CD8-positive, alpha-beta memory T cell (primary cell): Measurements from ENCODE around the gene CST7. TPM values are rescaled to one million over a fixed set of nuclear protein-coding genes. Genes with fewer than 3 reads are reported as not detected.
A peak's percentile ranks its signal among the peaks of the same experiment; 100 is the strongest.
"Not testable (repeated sequence)": the region's sequence is repeated elsewhere in the genome, so short reads cannot be mapped to it uniquely, and the experiment has no call there.

ENCODE experiments used
- CTCF ChIA-PET: fragments of 350-600 bp; sonication (Branson Sonifier 250); formaldehyde crosslinking; loops from one replicate; lab custom pipeline; 2021; ENCODE audit warnings: antibody characterized with exemption; lab: Charles Lee
- POLR2A ChIA-PET: fragments of 350-600 bp; sonication (Branson Sonifier 250); formaldehyde crosslinking; loops from one replicate; lab custom pipeline; 2021; ENCODE audit warnings: antibody characterized with exemption; lab: Charles Lee
- DNase-seq, 5 donors: peaks; one replicate each; pipeline versions ENCODE4 v3.0.0 to v3.0.0-alpha.2; 2020 to 2022; ENCODE audit warnings: mixed read lengths in 1 of 5
- H3K27ac ChIP-seq: one replicate; pipeline ENCODE4 v1.7.0; 2013; ENCODE audit warnings: low read depth, mild to moderate bottlenecking, low read length, moderate library complexity
- H3K27me3 ChIP-seq: 2 replicates; pipeline ENCODE4 v1.7.0; 2013; ENCODE audit warnings: low read length, mild to moderate bottlenecking; ENCODE audit not compliant: insufficient read depth, poor library complexity, severe bottlenecking
- H3K36me3 ChIP-seq: 2 replicates; pipeline ENCODE4 v1.7.0; 2013; ENCODE audit warnings: mild to moderate bottlenecking, low read length, moderate library complexity; ENCODE audit not compliant: insufficient read depth
- H3K4me1 ChIP-seq: 2 replicates; pipeline ENCODE4 v1.7.0; 2013; ENCODE audit warnings: mild to moderate bottlenecking, low read length, moderate library complexity; ENCODE audit not compliant: insufficient read depth
- H3K4me3 ChIP-seq: 2 replicates; pipeline ENCODE4 v1.7.0; 2013; ENCODE audit warnings: mild to moderate bottlenecking, low read length
- H3K9me3 ChIP-seq: 2 replicates; pipeline ENCODE4 v1.7.0; 2013; ENCODE audit warnings: mild to moderate bottlenecking, low read length
- H3K27ac Mint-ChIP-seq, 8 donors: one replicate each; pipeline ENCODE4 v1.8.0; 2020 to 2021; ENCODE audit warnings: mixed read lengths in 8 of 8, mild to moderate bottlenecking in 6 of 8, inconsistent platforms in 3 of 8, moderate library complexity in 3 of 8
- H3K27me3 Mint-ChIP-seq, 2 donors: one replicate each; pipeline ENCODE4 v1.8.0; 2020 to 2021; ENCODE audit warnings: mixed read lengths in 2 of 2, mild to moderate bottlenecking in 1 of 2, moderate library complexity in 1 of 2
- H3K36me3 Mint-ChIP-seq, 3 donors: one replicate each; pipeline ENCODE4 v1.8.0; 2020 to 2021; ENCODE audit warnings: mixed read lengths in 3 of 3, inconsistent platforms in 1 of 3, mild to moderate bottlenecking in 1 of 3
- H3K4me1 Mint-ChIP-seq, 3 donors: one replicate each; pipeline ENCODE4 v1.8.0; 2020 to 2021; ENCODE audit warnings: mixed read lengths in 3 of 3, inconsistent platforms in 1 of 3, mild to moderate bottlenecking in 1 of 3
- H3K4me3 Mint-ChIP-seq, 7 donors: one replicate each; pipeline ENCODE4 v1.8.0; 2020 to 2021; ENCODE audit warnings: mixed read lengths in 7 of 7, mild to moderate bottlenecking in 6 of 7, moderate library complexity in 4 of 7, inconsistent platforms in 2 of 7
- H3K9me3 Mint-ChIP-seq, 5 donors: one replicate each; pipeline ENCODE4 v1.8.0; 2020 to 2022; ENCODE audit warnings: mixed read lengths in 5 of 5, mild to moderate bottlenecking in 3 of 5, moderate library complexity in 2 of 5, inconsistent platforms in 1 of 5
- polyA plus RNA-seq: library from polyadenylated mRNA; unstranded; fragments of 300-500 nt; fragmentation: Illumina TruSeq; gene quantifications from one replicate; pipeline ENCODE4 v1.2.3, GENCODE V29; 2021
- total RNA-seq, 2 experiments: library from RNA; stranded (reverse); gene quantifications; one replicate each; pipeline ENCODE4 v1.2.3, GENCODE V29; 2021

Gene CST7
- total and polyA plus RNA-seq, 3 experiments from 2014 or later: 124 to 889 (median 131) TPM

DNA sequence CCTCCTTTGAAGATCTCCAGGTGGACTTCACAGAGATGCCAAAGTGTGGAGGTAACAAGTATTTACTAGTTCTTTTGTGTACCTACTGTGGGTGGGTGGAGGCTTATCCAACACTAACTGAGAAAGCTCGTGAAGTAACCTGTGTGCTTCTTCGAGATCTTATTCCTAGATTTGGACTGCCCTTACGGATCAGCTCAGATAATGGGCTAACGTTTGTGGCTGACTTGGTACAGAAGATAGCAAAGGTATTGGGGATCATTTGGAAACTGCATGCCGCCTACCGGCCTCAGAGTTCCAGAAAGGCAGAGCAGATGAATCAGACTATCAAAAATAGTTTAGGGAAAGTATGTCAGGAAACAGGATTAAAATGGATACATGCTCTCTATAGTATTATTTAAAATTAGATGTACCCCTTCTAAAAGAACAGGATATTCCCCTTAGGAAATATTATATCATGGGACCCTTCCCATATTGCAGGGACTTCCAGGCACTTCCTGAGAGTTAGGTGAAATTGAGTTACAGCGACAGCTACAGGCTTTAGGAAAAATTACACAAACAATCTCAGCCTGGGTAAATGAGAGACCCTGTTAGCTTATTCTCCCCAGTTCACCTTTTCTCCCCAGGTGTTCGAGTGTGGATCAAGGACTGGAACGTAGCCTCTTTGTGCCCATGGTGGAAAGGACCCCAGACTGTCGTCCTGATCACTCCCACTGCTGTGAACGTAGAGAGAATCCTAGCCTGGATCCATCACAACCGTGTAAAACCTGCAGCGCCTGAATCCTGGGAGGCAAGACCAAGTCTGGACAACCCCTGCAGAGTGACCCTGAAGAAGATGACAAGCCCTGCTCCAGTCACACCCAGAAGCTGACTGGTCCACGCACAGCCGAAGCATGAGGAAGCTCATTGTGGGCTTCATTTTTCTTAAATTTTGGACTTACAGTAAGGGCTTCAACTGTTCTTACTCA, 18.1 kb upstream of the CST7 start:
- peak overlapping the region; percentile 40 for H3K27ac ChIP-seq
- H3K27me3 ChIP-seq, H3K27me3 Mint-ChIP-seq, H3K4me3 ChIP-seq, DNase-seq, H3K36me3 ChIP-seq, H3K36me3 Mint-ChIP-seq, H3K9me3 Mint-ChIP-seq, H3K9me3 ChIP-seq: not testable (repeated sequence)
- peaks cover 35 to 40% (median 37%) of the 10 kb centered on the region in 3 donors for H3K4me1 Mint-ChIP-seq
- peak overlapping the region; percentile 68 to 95 (median 94) for H3K27ac Mint-ChIP-seq
- H3K4me3 Mint-ChIP-seq: peak overlapping the region in 6 of 7 donors; percentile 47 to 76 (median 69)
- CTCF ChIA-PET: interaction anchor here (0.7 to 4.4 kb wide), 16 partner anchors 11 to 159 kb away, joined by 3 to 50 read pairs (median 6); partner anchors contain the start of genes APMAP and CST7
- peaks cover 30% of the 10 kb centered on the region for H3K4me1 ChIP-seq
- POLR2A ChIA-PET: interaction anchor here (1.2 to 1.9 kb wide), 3 partner anchors 18 to 26 kb away, joined by 3 to 13 read pairs (median 6); partner anchors contain the start of gene CST7

GRCh38 chr20:24931893-24932292, 17.2 kb upstream of the CST7 start:
- not testable (repeated sequence) for DNase-seq, H3K36me3 Mint-ChIP-seq, H3K9me3 Mint-ChIP-seq, H3K4me3 ChIP-seq, H3K27me3 Mint-ChIP-seq, H3K27me3 ChIP-seq, H3K9me3 ChIP-seq, H3K36me3 ChIP-seq, H3K27ac ChIP-seq
- peak overlapping the region; percentile 68 to 95 (median 92) for H3K27ac Mint-ChIP-seq
- ChIA-PET POLR2A (interaction anchor here (0.6 to 1.4 kb wide), 5 partner anchors 17 to 481 kb away, joined by 3 to 10 read pairs (median 5); partner anchors contain the start of gene CST7), CTCF (interaction anchor here (1.3 to 4.4 kb wide), 8 partner anchors 13 to 158 kb away, joined by 3 to 50 read pairs (median 16); partner anchors contain the start of gene CST7)
- H3K4me1 ChIP-seq: peaks cover 30% of the 10 kb centered on the region
- peaks cover 37 to 46% (median 38%) of the 10 kb centered on the region in 3 donors for H3K4me1 Mint-ChIP-seq
- H3K4me3 Mint-ChIP-seq: peak overlapping the region in 6 of 7 donors; percentile 47 to 76 (median 68)

DNA sequence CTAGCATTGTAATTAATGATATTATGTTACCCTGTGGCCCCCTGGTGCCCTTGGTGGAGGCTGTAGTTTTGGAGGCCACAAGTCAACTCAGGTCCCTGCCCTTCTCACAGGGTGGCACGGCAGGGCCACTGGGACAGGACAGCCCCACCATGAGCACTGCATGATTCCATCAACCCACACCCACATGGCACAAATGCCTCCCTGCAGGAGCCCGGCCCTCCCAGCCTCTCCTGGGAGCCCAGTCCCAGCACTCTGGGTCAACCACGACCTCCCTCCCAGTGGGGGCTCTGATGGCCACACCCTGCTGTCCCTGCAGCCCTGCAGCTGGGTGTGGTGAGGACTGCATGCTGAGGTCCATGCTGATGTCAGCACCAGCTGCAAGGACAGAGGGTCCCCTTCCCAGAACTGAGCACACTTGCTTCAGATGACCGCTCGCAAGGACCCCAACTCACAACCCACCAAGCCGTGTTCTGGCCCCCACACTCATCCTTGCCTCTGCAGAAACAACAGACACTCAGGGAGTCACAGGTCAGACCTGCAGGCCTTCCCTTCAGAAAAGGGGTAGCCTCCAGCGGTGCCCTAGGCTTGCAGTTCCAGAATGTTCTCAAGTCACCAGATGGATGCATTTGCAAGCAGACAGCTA, 15.7 kb upstream of the CST7 start:
- Mint-ChIP-seq H3K4me1 (peaks cover 37 to 46% (median 39%) of the 10 kb centered on the region in 3 donors), H3K4me3 (no peak overlapping the region), H3K9me3 (no peaks in the 10 kb centered on the region), H3K27me3 (peaks cover 0 to 2% of the 10 kb centered on the region in 2 donors), H3K36me3 (no peaks in the 10 kb centered on the region), H3K27ac (peak overlapping the region in 1 of 8 donors; percentile 95)
- no peak overlapping the region for H3K4me3 ChIP-seq
- no peaks in the 10 kb centered on the region for H3K9me3 ChIP-seq
- H3K27me3 ChIP-seq: no peaks in the 10 kb centered on the region
- ChIA-PET POLR2A (no interaction called here), CTCF (interaction anchor here (1.3 to 4.1 kb wide), 4 partner anchors 14 to 129 kb away, joined by 3 to 50 read pairs (median 20); partner anchors contain the start of gene CST7)
- no peak overlapping the region for H3K27ac ChIP-seq
- H3K36me3 ChIP-seq: no peaks in the 10 kb centered on the region
- no peak for DNase-seq
- peaks cover 30% of the 10 kb centered on the region for H3K4me1 ChIP-seq

DNA sequence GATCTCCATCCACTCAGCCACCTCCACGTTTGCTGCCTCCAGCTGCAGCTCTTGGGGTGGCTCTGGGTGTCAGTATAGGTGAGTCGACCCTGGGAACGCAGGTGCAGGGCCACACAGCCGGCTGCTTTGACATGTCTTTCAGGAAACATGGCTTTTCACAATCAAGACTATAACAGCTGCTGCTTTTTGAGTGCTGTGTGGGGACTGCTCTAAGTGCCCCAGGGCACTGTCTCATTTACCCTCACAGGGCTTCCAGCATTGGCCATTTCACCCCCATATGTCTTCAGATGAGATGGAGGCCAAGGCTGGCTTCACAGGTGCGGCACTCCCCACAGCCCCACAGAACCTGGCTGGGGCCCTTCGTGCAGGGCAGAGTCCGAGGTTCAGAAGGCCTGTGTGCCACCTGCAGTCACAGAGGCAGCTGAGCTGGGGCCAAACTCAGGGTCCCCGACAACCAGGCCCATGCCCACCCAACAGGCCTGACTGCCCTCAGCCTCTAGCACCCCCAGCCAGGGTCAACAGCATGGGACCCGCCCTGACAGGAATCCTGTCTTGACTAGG, 14.9 kb upstream of the CST7 start:
- H3K4me1 Mint-ChIP-seq: peaks cover 37 to 48% (median 39%) of the 10 kb centered on the region in 3 donors
- no peaks in the 10 kb centered on the region for H3K36me3 Mint-ChIP-seq
- H3K9me3 Mint-ChIP-seq: no peaks in the 10 kb centered on the region
- ChIA-PET CTCF (interaction anchor here (1.5 kb wide), 1 partner anchor 16 kb away, joined by 3 read pairs; no protein-coding TSS in a partner anchor), POLR2A (no interaction called here)
- peaks cover 0 to 2% of the 10 kb centered on the region in 2 donors for H3K27me3 Mint-ChIP-seq
- Histone ChIP-seq H3K27ac (no peak overlapping the region), H3K4me3 (no peak overlapping the region), H3K27me3 (no peaks in the 10 kb centered on the region), H3K4me1 (peaks cover 30% of the 10 kb centered on the region), H3K36me3 (no peaks in the 10 kb centered on the region), H3K9me3 (no peaks in the 10 kb centered on the region)
- no peak overlapping the region for H3K4me3 Mint-ChIP-seq
- no peak overlapping the region for H3K27ac Mint-ChIP-seq
- no peak for DNase-seq

- no peak for DNase-seq
- Mint-ChIP-seq H3K27me3 (peaks cover 0 to 2% of the 10 kb centered on the region in 2 donors), H3K36me3 (no peaks in the 10 kb centered on the region), H3K4me3 (no peak overlapping the region), H3K9me3 (no peaks in the 10 kb centered on the region), H3K4me1 (peaks cover 35 to 48% (median 39%) of the 10 kb centered on the region in 3 donors), H3K27ac (peak overlapping the region in 1 of 8 donors; percentile 74)
- Histone ChIP-seq H3K9me3 (no peaks in the 10 kb centered on the region), H3K4me3 (no peak overlapping the region), H3K4me1 (peaks cover 30% of the 10 kb centered on the region), H3K36me3 (no peaks in the 10 kb centered on the region), H3K27me3 (no peaks in the 10 kb centered on the region), H3K27ac (no peak overlapping the region)
- ChIA-PET POLR2A (no interaction called here), CTCF (interaction anchor here (1.5 kb wide), 1 partner anchor 16 kb away, joined by 3 read pairs; no protein-coding TSS in a partner anchor)
Measured at GRCh38 chr20:24934716-24935115, 14.4 kb upstream of the CST7 start.

GRCh38 chr20:24935140-24935539, 13.9 kb upstream of the CST7 start:
- POLR2A ChIA-PET: no interaction called here
- Mint-ChIP-seq H3K4me1 (peaks cover 31 to 44% (median 35%) of the 10 kb centered on the region in 3 donors), H3K9me3 (no peaks in the 10 kb centered on the region), H3K36me3 (no peaks in the 10 kb centered on the region), H3K27me3 (peaks cover 0 to 2% of the 10 kb centered on the region in 2 donors), H3K27ac (peak overlapping the region in 2 of 8 donors; percentile 12 to 74), H3K4me3 (no peak overlapping the region)
- H3K9me3 ChIP-seq: no peaks in the 10 kb centered on the region
- no peak overlapping the region for H3K4me3 ChIP-seq
- H3K27ac ChIP-seq: no peak overlapping the region
- CTCF ChIA-PET: interaction anchor here (1.5 kb wide), 1 partner anchor 15 kb away, joined by 3 read pairs; no protein-coding TSS in a partner anchor
- H3K27me3 ChIP-seq: no peaks in the 10 kb centered on the region
- no peaks in the 10 kb centered on the region for H3K36me3 ChIP-seq
- peaks cover 30% of the 10 kb centered on the region for H3K4me1 ChIP-seq
- DNase-seq: no peak

- Mint-ChIP-seq H3K4me3 (no peak overlapping the region), H3K36me3 (no peaks in the 10 kb centered on the region), H3K4me1 (peaks cover 23 to 36% (median 27%) of the 10 kb centered on the region in 3 donors), H3K27ac (peak overlapping the region in 3 of 8 donors; percentile 12 to 85 (median 29)), H3K27me3 (peaks cover 0 to 2% of the 10 kb centered on the region in 2 donors), H3K9me3 (no peaks in the 10 kb centered on the region)
- Histone ChIP-seq H3K27me3 (no peaks in the 10 kb centered on the region), H3K9me3 (no peaks in the 10 kb centered on the region), H3K4me3 (no peak overlapping the region), H3K4me1 (peaks cover 23% of the 10 kb centered on the region), H3K36me3 (no peaks in the 10 kb centered on the region), H3K27ac (no peak overlapping the region)
- no peak for DNase-seq
- POLR2A ChIA-PET: no interaction called here
- CTCF ChIA-PET: no interaction called here
Measured at GRCh38 chr20:24935766-24936525, 13.1 kb upstream of the CST7 start.
